Measurements from ENCODE around the gene ANO1.

DNA sequence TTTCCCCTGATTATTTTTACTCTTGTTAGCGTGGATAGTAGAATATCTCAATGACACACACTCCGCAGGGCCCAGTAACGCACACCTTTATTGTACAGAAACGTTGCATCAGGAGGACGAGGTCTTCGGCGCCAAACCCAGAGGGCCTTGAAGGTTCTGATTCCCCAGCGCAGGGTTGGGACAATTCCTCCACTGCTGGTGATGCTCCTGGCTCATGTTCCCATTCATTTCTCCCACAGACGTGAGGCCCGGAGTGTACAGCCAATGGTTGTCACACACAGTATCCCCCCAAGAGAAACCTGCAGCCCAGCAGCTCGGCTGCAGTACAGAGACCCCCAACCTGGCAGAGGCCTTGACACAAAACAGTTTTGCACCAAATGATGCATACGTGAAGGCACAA, 6.1 kb upstream of the ANO1 start:
- TF ChIP-seq, protein P1, sequence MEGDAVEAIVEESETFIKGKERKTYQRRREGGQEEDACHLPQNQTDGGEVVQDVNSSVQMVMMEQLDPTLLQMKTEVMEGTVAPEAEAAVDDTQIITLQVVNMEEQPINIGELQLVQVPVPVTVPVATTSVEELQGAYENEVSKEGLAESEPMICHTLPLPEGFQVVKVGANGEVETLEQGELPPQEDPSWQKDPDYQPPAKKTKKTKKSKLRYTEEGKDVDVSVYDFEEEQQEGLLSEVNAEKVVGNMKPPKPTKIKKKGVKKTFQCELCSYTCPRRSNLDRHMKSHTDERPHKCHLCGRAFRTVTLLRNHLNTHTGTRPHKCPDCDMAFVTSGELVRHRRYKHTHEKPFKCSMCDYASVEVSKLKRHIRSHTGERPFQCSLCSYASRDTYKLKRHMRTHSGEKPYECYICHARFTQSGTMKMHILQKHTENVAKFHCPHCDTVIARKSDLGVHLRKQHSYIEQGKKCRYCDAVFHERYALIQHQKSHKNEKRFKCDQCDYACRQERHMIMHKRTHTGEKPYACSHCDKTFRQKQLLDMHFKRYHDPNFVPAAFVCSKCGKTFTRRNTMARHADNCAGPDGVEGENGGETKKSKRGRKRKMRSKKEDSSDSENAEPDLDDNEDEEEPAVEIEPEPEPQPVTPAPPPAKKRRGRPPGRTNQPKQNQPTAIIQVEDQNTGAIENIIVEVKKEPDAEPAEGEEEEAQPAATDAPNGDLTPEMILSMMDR (IDR thresholded peaks at IDR 0.05; ENCODE audit: low read length): no peak
- TF ChIP-seq EZH2 (IDR thresholded peaks at IDR 0.05; ENCODE audit: borderline replicate concordance, low read length): no peak
